Vagina (tissue), 2 donors: ENCODE results near the gene RNASEH2B. TPM values are rescaled to one million over a fixed set of nuclear protein-coding genes. Genes with fewer than 3 reads are reported as not detected.

Experiments used
- DNase-seq, 2 donors: peaks; one replicate each; pipeline ENCODE4 v3.0.0-alpha.2; 2017; ENCODE audit errors: extremely low spot score in 2 of 2
- H3K27ac ChIP-seq: fragments of 200-600 bp; sonication (generic); one replicate; pipeline ENCODE4 v1.5.1; 2019
- H3K27me3 ChIP-seq: fragments of 200-600 bp; sonication (generic); one replicate; pipeline ENCODE4 v1.5.1; 2019
- H3K36me3 ChIP-seq, 2 donors: fragments of 200-600 bp; sonication (generic); one replicate each; pipeline ENCODE4 v1.5.1; 2017 to 2019
- H3K4me1 ChIP-seq: fragments of 200-600 bp; sonication (generic); one replicate; pipeline ENCODE4 v1.5.1; 2019
- H3K4me3 ChIP-seq, 2 donors: fragments of 200-600 bp; sonication (generic); 1 replicate in 1 of 2; 2 replicates in 1 of 2; pipeline ENCODE4 v1.5.1; 2016 to 2019
- H3K9me3 ChIP-seq: fragments of 200-600 bp; sonication (generic); one replicate; pipeline ENCODE4 v1.5.1; 2019
- POLR2A ChIP-seq, 2 donors: fragments of 450-650 bp; IDR thresholded peaks; one replicate each; pipeline ENCODE4 v1.6.1; 2017; ENCODE audit warnings: antibody characterized with exemption in 2 of 2, mild to moderate bottlenecking in 2 of 2, moderate library complexity in 2 of 2
- POLR2AphosphoS5 ChIP-seq, 2 donors: sonication (generic); formaldehyde crosslinking; IDR thresholded peaks; one replicate each; pipeline ENCODE4 v1.9.0; 2017; ENCODE audit warnings: antibody characterized with exemption in 2 of 2, mild to moderate bottlenecking in 2 of 2, low read depth in 1 of 2; ENCODE audit not compliant: insufficient read depth in 1 of 2
- intact Hi-C: fragments of 100-400 bp; cut with DNase I; formaldehyde crosslinking; loops from one replicate; pipeline ENCODE4 v1.15.1; 2023
- total RNA-seq: library from RNA; depleted of rRNA; stranded (reverse); fragments of >200 nt; gene quantifications from one replicate; pipeline ENCODE4 v1.2.3, GENCODE V29; 2016
- TF ChIP-seq, protein P1 (sequence below), 3 experiments: fragments of 450-650 bp in 2 of 3; fragments of 200-600 bp in 1 of 3; sonication (generic) in 1 of 3; IDR thresholded peaks; one replicate each; pipeline ENCODE4 v1.5.1; 2017 to 2019; ENCODE audit warnings: antibody characterized with exemption in 3 of 3, mild to moderate bottlenecking in 2 of 3, moderate library complexity in 2 of 3

The RNASEH2B gene
- total RNA-seq, 1 donor from 2014 or later = 72.9 TPM

DNA sequence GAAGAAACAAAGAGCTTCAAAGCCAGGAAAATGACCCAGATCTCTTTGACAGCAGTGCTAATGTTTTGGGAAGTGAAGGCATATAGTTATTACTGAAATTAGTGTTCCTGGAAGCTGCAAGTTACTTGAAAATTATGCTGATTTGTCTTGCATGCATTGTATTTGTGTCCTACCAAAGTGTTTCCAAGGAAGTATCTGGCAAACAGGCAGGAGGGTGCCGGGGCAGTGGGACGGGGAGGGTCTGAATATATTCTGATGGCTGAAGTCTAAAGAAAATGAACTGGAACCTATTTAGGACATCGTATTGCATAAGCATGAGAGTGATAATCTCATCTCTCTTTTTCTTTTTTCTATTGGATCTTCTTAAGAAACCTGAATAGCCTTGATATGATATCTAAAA, 9.0 kb downstream of the RNASEH2B start:
- intact Hi-C loops = loop anchor here (10.0 kb wide), 1 partner anchor 114 kb away; no protein-coding TSS in a partner anchor
- H3K27me3 ChIP-seq = no peaks in the 10 kb centered on the region
- H3K36me3 ChIP-seq = no peaks in the 10 kb centered on the region
- no peak overlapping the region for H3K4me3 ChIP-seq
- H3K4me1 ChIP-seq = peaks cover 44% of the 10 kb centered on the region
- no peak overlapping the region for H3K27ac ChIP-seq
- TF ChIP-seq POLR2AphosphoS5 (IDR thresholded peaks at IDR 0.05; ENCODE audit: insufficient read depth in 1 of 2, low read depth in 1 of 2) (no peak), POLR2A (IDR thresholded peaks at IDR 0.05) (no peak)
- TF ChIP-seq, protein P1, sequence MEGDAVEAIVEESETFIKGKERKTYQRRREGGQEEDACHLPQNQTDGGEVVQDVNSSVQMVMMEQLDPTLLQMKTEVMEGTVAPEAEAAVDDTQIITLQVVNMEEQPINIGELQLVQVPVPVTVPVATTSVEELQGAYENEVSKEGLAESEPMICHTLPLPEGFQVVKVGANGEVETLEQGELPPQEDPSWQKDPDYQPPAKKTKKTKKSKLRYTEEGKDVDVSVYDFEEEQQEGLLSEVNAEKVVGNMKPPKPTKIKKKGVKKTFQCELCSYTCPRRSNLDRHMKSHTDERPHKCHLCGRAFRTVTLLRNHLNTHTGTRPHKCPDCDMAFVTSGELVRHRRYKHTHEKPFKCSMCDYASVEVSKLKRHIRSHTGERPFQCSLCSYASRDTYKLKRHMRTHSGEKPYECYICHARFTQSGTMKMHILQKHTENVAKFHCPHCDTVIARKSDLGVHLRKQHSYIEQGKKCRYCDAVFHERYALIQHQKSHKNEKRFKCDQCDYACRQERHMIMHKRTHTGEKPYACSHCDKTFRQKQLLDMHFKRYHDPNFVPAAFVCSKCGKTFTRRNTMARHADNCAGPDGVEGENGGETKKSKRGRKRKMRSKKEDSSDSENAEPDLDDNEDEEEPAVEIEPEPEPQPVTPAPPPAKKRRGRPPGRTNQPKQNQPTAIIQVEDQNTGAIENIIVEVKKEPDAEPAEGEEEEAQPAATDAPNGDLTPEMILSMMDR (IDR thresholded peaks at IDR 0.05) = no peak
- no peak for DNase-seq
- H3K9me3 ChIP-seq = no peaks in the 10 kb centered on the region

DNA sequence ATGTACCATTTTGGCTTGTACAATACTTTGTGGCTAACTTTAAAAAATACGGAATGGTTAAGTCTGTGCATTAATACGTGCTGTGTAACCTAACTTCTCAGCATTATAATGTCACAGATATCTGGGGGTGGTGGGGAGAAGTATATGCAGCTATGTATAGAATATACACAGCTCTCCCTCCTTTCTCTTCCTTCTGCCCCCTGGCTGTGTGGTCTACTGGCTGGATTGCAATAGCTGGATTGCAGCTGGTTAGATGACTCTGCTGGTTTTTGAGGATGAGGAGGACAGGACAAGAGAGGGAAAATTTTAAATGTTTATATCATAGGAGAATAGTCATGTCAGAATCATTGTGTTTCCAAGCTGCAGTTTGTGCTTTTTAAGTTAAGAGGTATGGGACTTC, 9.7 kb downstream of the RNASEH2B start:
- Histone ChIP-seq H3K36me3 (no peaks in the 10 kb centered on the region), H3K27me3 (no peaks in the 10 kb centered on the region), H3K27ac (no peak overlapping the region), H3K4me3 (no peak overlapping the region), H3K9me3 (no peaks in the 10 kb centered on the region), H3K4me1 (peaks cover 44% of the 10 kb centered on the region)
- no peak for DNase-seq
- TF ChIP-seq POLR2AphosphoS5 (IDR thresholded peaks at IDR 0.05; ENCODE audit: insufficient read depth in 1 of 2, low read depth in 1 of 2) (no peak), POLR2A (IDR thresholded peaks at IDR 0.05) (no peak)
- TF ChIP-seq, protein P1 (IDR thresholded peaks at IDR 0.05) = no peak
- intact Hi-C loops = loop anchor here (10.0 kb wide), 1 partner anchor 114 kb away; no protein-coding TSS in a partner anchor

DNA sequence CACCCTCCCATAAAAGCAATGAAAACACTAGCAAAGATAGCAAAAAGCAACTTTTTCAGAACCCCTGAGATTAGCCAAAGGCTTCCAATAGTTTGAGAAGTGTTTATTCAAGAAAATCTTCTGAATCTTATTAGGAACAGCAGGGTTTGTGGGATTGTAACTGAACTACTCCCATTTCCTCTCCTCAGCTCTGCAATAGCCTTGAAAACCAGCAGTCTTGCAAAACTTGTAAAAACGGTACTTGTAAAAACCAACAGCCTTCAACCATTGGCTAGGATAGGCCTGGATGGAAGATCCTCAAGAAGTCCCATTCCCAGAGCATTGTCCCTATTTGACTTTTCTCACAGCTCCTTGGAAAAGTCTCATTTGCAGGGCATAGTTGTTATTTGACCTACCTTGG, 12.1 kb downstream of the RNASEH2B start:
- DNase-seq = no peak
- no peak overlapping the region for H3K27ac ChIP-seq
- no peaks in the 10 kb centered on the region for H3K27me3 ChIP-seq
- no peak overlapping the region for H3K4me3 ChIP-seq
- no peaks in the 10 kb centered on the region for H3K36me3 ChIP-seq
- H3K4me1 ChIP-seq = peaks cover 24% of the 10 kb centered on the region
- H3K9me3 ChIP-seq = no peaks in the 10 kb centered on the region
- intact Hi-C loops = no loop called here
- no peak for TF ChIP-seq POLR2A (IDR thresholded peaks at IDR 0.05)
- no peak for TF ChIP-seq POLR2AphosphoS5 (IDR thresholded peaks at IDR 0.05; ENCODE audit: insufficient read depth in 1 of 2, low read depth in 1 of 2)
- TF ChIP-seq, protein P1 (IDR thresholded peaks at IDR 0.05) = no peak

DNA sequence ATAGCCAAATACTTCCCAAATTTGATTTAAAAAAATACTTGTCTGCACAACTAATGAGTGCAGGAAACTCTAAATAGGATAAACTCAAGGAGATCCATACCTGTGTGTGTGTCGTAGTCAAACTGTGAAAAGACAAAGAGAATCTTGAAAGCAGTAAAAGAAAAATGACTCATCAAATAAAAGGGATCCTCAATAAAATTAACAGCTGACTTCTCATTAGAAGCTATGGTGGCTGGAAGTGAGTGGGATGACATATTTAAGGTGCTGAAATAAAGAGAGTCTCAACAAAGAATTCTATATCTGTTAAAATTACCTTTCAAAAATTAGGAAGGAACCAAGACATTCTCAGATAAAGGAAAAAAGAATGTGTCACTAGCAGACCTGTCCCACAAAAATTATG, 13.7 kb downstream of the RNASEH2B start:
- no peak for DNase-seq
- intact Hi-C loops = no loop called here
- Histone ChIP-seq H3K4me3 (no peak overlapping the region), H3K9me3 (no peaks in the 10 kb centered on the region), H3K27me3 (no peaks in the 10 kb centered on the region), H3K27ac (no peak overlapping the region), H3K4me1 (peaks cover 14% of the 10 kb centered on the region), H3K36me3 (no peaks in the 10 kb centered on the region)
- no peak for TF ChIP-seq POLR2A (IDR thresholded peaks at IDR 0.05)
- TF ChIP-seq POLR2AphosphoS5 (IDR thresholded peaks at IDR 0.05; ENCODE audit: insufficient read depth in 1 of 2, low read depth in 1 of 2) = no peak
- TF ChIP-seq, protein P1 (IDR thresholded peaks at IDR 0.05) = no peak

DNA sequence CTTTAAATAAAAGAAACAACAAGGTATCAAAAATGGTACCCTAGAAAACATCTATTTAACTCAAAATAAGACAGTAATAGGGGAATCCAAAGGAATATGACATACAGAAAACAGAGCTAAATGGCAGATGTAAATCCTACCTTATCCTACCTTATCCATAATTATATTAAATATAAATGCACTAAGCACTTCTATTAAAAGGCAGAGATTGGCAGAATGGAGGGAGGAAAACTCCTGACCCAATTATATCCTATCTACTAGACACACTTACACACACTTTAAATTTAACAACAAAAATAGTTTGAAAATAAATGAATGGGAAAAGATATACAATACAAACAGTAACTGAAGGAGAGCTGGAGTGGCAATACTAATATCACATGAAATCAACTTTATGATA, 14.4 kb downstream of the RNASEH2B start:
- H3K36me3 ChIP-seq = no peaks in the 10 kb centered on the region
- no peaks in the 10 kb centered on the region for H3K27me3 ChIP-seq
- no peaks in the 10 kb centered on the region for H3K9me3 ChIP-seq
- H3K27ac ChIP-seq = no peak overlapping the region
- peaks cover 8% of the 10 kb centered on the region for H3K4me1 ChIP-seq
- H3K4me3 ChIP-seq = no peak overlapping the region
- no peak for DNase-seq
- intact Hi-C loops = no loop called here
- TF ChIP-seq, protein P1 (IDR thresholded peaks at IDR 0.05) = no peak
- TF ChIP-seq POLR2A (IDR thresholded peaks at IDR 0.05) (no peak), POLR2AphosphoS5 (IDR thresholded peaks at IDR 0.05; ENCODE audit: insufficient read depth in 1 of 2, low read depth in 1 of 2) (no peak)
